Measurements from ENCODE around the gene CFAP69.
"Not testable (repeated sequence)": the region's sequence is repeated elsewhere in the genome, so short reads cannot be mapped to it uniquely, and the experiment has no call there.

Gene CFAP69

GRCh38 chr7:90248706-90249105 lies 3.7 kb downstream of the CFAP69 start:
- no peak for DNase-seq (ENCODE audit: low read depth in 2 of 2)
- TF ChIP-seq, protein P1, sequence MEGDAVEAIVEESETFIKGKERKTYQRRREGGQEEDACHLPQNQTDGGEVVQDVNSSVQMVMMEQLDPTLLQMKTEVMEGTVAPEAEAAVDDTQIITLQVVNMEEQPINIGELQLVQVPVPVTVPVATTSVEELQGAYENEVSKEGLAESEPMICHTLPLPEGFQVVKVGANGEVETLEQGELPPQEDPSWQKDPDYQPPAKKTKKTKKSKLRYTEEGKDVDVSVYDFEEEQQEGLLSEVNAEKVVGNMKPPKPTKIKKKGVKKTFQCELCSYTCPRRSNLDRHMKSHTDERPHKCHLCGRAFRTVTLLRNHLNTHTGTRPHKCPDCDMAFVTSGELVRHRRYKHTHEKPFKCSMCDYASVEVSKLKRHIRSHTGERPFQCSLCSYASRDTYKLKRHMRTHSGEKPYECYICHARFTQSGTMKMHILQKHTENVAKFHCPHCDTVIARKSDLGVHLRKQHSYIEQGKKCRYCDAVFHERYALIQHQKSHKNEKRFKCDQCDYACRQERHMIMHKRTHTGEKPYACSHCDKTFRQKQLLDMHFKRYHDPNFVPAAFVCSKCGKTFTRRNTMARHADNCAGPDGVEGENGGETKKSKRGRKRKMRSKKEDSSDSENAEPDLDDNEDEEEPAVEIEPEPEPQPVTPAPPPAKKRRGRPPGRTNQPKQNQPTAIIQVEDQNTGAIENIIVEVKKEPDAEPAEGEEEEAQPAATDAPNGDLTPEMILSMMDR (IDR thresholded peaks at IDR 0.05; ENCODE audit: low read depth, low read length), result no peak
- H3K4me3 ChIP-seq (replicated peaks in 1 of 2; ENCODE audit: low read depth in 2 of 2, low read length in 2 of 2), result no peak overlapping the region

GRCh38 chr7:90250601-90251303 lies 5.8 kb downstream of the CFAP69 start:
- DNase-seq (ENCODE audit: low read depth in 2 of 2), result peak; percentile 75 to 89
- H3K4me3 ChIP-seq (replicated peaks in 1 of 2; ENCODE audit: low read depth in 2 of 2, low read length in 2 of 2), result no peak overlapping the region
- TF ChIP-seq, protein P1 (IDR thresholded peaks at IDR 0.05; ENCODE audit: low read depth, low read length), result no peak

- TF ChIP-seq, protein P1 (IDR thresholded peaks at IDR 0.05; ENCODE audit: low read depth, low read length), result no peak
- DNase-seq (ENCODE audit: low read depth in 2 of 2), result no peak
- no peak overlapping the region for H3K4me3 ChIP-seq (replicated peaks in 1 of 2; ENCODE audit: low read depth in 2 of 2, low read length in 2 of 2)
Measured at GRCh38 chr7:90251304-90251635, 6.3 kb downstream of the CFAP69 start.

- not testable (repeated sequence) for DNase-seq (ENCODE audit: low read depth in 2 of 2); H3K4me3 ChIP-seq (replicated peaks in 1 of 2; ENCODE audit: low read depth in 2 of 2, low read length in 2 of 2)
Measured at GRCh38 chr7:90256011-90256410, 11.0 kb downstream of the CFAP69 start.

- no peak for DNase-seq (ENCODE audit: low read depth in 2 of 2)
- no peak overlapping the region for H3K4me3 ChIP-seq (replicated peaks in 1 of 2; ENCODE audit: low read depth in 2 of 2, low read length in 2 of 2)
- TF ChIP-seq, protein P1 (IDR thresholded peaks at IDR 0.05; ENCODE audit: low read depth, low read length), result no peak
Measured at GRCh38 chr7:90256778-90257177, 11.8 kb downstream of the CFAP69 start.

- no peak for DNase-seq (ENCODE audit: low read depth in 2 of 2)
- TF ChIP-seq, protein P1 (IDR thresholded peaks at IDR 0.05; ENCODE audit: low read depth, low read length), result no peak
- H3K4me3 ChIP-seq (replicated peaks in 1 of 2; ENCODE audit: low read depth in 2 of 2, low read length in 2 of 2), result no peak overlapping the region
Measured at GRCh38 chr7:90261441-90261840, 16.5 kb downstream of the CFAP69 start.

GRCh38 chr7:90262438-90262837 lies 17.5 kb downstream of the CFAP69 start:
- TF ChIP-seq, protein P1 (IDR thresholded peaks at IDR 0.05; ENCODE audit: low read depth, low read length), result peak; percentile 33
- H3K4me3 ChIP-seq (replicated peaks in 1 of 2; ENCODE audit: low read depth in 2 of 2, low read length in 2 of 2), result no peak overlapping the region
- peak; percentile 72 for DNase-seq (ENCODE audit: low read depth in 2 of 2)
